Gastroesophageal sphincter (tissue), 4 donors: ENCODE measurements around the gene LCP2. TPM values are rescaled to one million over a fixed set of nuclear protein-coding genes. Genes with fewer than 3 reads are reported as not detected.

ENCODE experiments used
- ATAC-seq: fragments of 150-250 bp; one replicate; pipeline ENCODE4 v1.9.1; 2016; ENCODE audit warnings: mild to moderate bottlenecking, moderate library complexity
- H3K27ac ChIP-seq, 4 donors: fragments of 200-600 bp; sonication (generic) in 3 of 4; 1 replicate in 3 of 4; 2 replicates in 1 of 4; pipeline ENCODE4 v1.5.1; 2016 to 2019
- H3K27me3 ChIP-seq: fragments of 200-600 bp; sonication (generic); one replicate; pipeline ENCODE4 v1.5.1; 2019
- H3K36me3 ChIP-seq, 2 donors: fragments of 200-600 bp; sonication (generic); one replicate each; pipeline ENCODE4 v1.5.1; 2019; ENCODE audit warnings: control low read depth in 1 of 2
- H3K4me1 ChIP-seq, 3 donors: fragments of 200-600 bp; sonication (generic); 1 replicate in 2 of 3; 2 replicates in 1 of 3; pipeline ENCODE4 v1.5.1; 2016 to 2019; ENCODE audit warnings: control low read depth in 2 of 3
- H3K4me3 ChIP-seq, 2 donors: fragments of 200-600 bp; sonication (generic); one replicate each; pipeline ENCODE4 v1.5.1; 2019; ENCODE audit warnings: mild to moderate bottlenecking in 1 of 2, moderate library complexity in 1 of 2
- H3K9me3 ChIP-seq, 3 donors: fragments of 200-600 bp; sonication (generic); one replicate each; pipeline ENCODE4 v1.5.1; 2017 to 2019; ENCODE audit warnings: control low read depth in 2 of 3
- CTCF ChIP-seq, 4 experiments: fragments of 200-600 bp in 2 of 4; fragments of 450-650 bp in 2 of 4; sonication (generic) in 1 of 4; IDR thresholded peaks; one replicate each; pipeline ENCODE4 v1.5.1; 2017 to 2019; ENCODE audit warnings: antibody characterized with exemption in 4 of 4, mild to moderate bottlenecking in 2 of 4, moderate library complexity in 2 of 4
- EP300 ChIP-seq: sonication (generic); formaldehyde crosslinking; IDR thresholded peaks from one replicate; pipeline ENCODE4 v1.6.1; 2017; ENCODE audit warnings: antibody characterized with exemption, mild to moderate bottlenecking
- POLR2A ChIP-seq, 2 donors: fragments of 450-650 bp; IDR thresholded peaks; one replicate each; pipeline ENCODE4 v1.6.1; 2017; ENCODE audit warnings: antibody characterized with exemption in 2 of 2, mild to moderate bottlenecking in 2 of 2, moderate library complexity in 1 of 2
- POLR2AphosphoS5 ChIP-seq: sonication (generic); formaldehyde crosslinking; IDR thresholded peaks from one replicate; pipeline ENCODE4 v1.6.1; 2017; ENCODE audit warnings: antibody characterized with exemption
- WGBS, 2 donors: methylation state at CpG; one replicate each; pipeline ENCODE4 v1.1.5; 2018; ENCODE audit warnings: low coverage in 1 of 2; 5-methylcytosine and 5-hydroxymethylcytosine counted together
- total RNA-seq, 4 donors: library from RNA; depleted of rRNA; stranded (reverse); fragments of >200 nt; gene quantifications; one replicate each; pipeline ENCODE4 v1.1.0, GENCODE V29; 2016

LCP2 gene
- total RNA-seq, 4 donors from 2014 or later, result 5.5 to 17.0 (median 8.3) TPM

GRCh38 chr5:170254056-170254455, 43.5 kb downstream of the LCP2 start:
- ATAC-seq, result no peak
- peaks cover 13 to 39% (median 14%) of the 10 kb centered on the region in 3 donors for H3K4me1 ChIP-seq
- H3K9me3 ChIP-seq, result no peaks in the 10 kb centered on the region
- no peak overlapping the region for H3K4me3 ChIP-seq
- H3K36me3 ChIP-seq, result no peaks in the 10 kb centered on the region
- no peaks in the 10 kb centered on the region for H3K27me3 ChIP-seq
- TF ChIP-seq CTCF (IDR thresholded peaks at IDR 0.05) (no peak), EP300 (no peak), POLR2AphosphoS5 (no peak), POLR2A (IDR thresholded peaks at IDR 0.05) (no peak)
- WGBS, 2 donors, result 74 to 84% methylated on average over 5 to 8 of the region's 8 CpGs
- peak overlapping the region in 2 of 4 donors; percentile 48 to 66 for H3K27ac ChIP-seq

GRCh38 chr5:170252720-170253350, 44.7 kb downstream of the LCP2 start:
- H3K4me1 ChIP-seq, result peaks cover 13 to 39% (median 14%) of the 10 kb centered on the region in 3 donors
- ATAC-seq, result no peak
- TF ChIP-seq EP300 (no peak), CTCF (IDR thresholded peaks at IDR 0.05) (no peak), POLR2A (IDR thresholded peaks at IDR 0.05) (no peak), POLR2AphosphoS5 (no peak)
- peak overlapping the region in 3 of 4 donors; percentile 36 to 66 (median 48) for H3K27ac ChIP-seq
- no peaks in the 10 kb centered on the region for H3K9me3 ChIP-seq
- H3K4me3 ChIP-seq, result no peak overlapping the region
- WGBS, 2 donors, result 53 to 66% methylated on average over 8 to 9 of the region's 9 CpGs
- no peaks in the 10 kb centered on the region for H3K36me3 ChIP-seq
- H3K27me3 ChIP-seq, result no peaks in the 10 kb centered on the region

- no peak for TF ChIP-seq CTCF (IDR thresholded peaks at IDR 0.05)
- no peak for TF ChIP-seq POLR2AphosphoS5
- no peak for TF ChIP-seq EP300
- TF ChIP-seq POLR2A (IDR thresholded peaks at IDR 0.05), result no peak
- Histone ChIP-seq H3K27me3 (no peaks in the 10 kb centered on the region), H3K4me3 (no peak overlapping the region), H3K4me1 (peaks cover 13 to 41% (median 14%) of the 10 kb centered on the region in 3 donors), H3K36me3 (no peaks in the 10 kb centered on the region), H3K27ac (peak overlapping the region in 2 of 4 donors; percentile 12 to 48), H3K9me3 (no peaks in the 10 kb centered on the region)
- ATAC-seq, result no peak
- 66 to 75% methylated on average over 2 to 3 of the region's 3 CpGs for WGBS, 2 donors
Measured at GRCh38 chr5:170252109-170252508, 45.5 kb downstream of the LCP2 start.

- H3K36me3 ChIP-seq, result no peaks in the 10 kb centered on the region
- no peaks in the 10 kb centered on the region for H3K27me3 ChIP-seq
- TF ChIP-seq CTCF (IDR thresholded peaks at IDR 0.05) (no peak), POLR2AphosphoS5 (no peak), POLR2A (IDR thresholded peaks at IDR 0.05) (no peak), EP300 (no peak)
- H3K4me3 ChIP-seq, result no peak overlapping the region
- H3K9me3 ChIP-seq, result no peaks in the 10 kb centered on the region
- no peak for ATAC-seq
- H3K27ac ChIP-seq, result peak overlapping the region in 2 of 4 donors; percentile 12 to 48
- peaks cover 13 to 46% (median 14%) of the 10 kb centered on the region in 3 donors for H3K4me1 ChIP-seq
- WGBS, 2 donors, result 45 to 90% methylated on average over 2 of the region's 2 CpGs
Measured at GRCh38 chr5:170251462-170251861, 46.1 kb downstream of the LCP2 start.

GRCh38 chr5:170250810-170251317, 46.7 kb downstream of the LCP2 start:
- ATAC-seq, result no peak
- WGBS, 2 donors, result 66 to 72% methylated on average over 3 of the region's 3 CpGs

More at GRCh38 chr5:170250810-170251317, 46.7 kb downstream of the LCP2 start:
- no peaks in the 10 kb centered on the region for H3K9me3 ChIP-seq
- no peak overlapping the region for H3K4me3 ChIP-seq
- peaks cover 13 to 46% (median 14%) of the 10 kb centered on the region in 3 donors for H3K4me1 ChIP-seq
- H3K27me3 ChIP-seq, result no peaks in the 10 kb centered on the region
- TF ChIP-seq POLR2A (IDR thresholded peaks at IDR 0.05) (no peak), POLR2AphosphoS5 (no peak), CTCF (IDR thresholded peaks at IDR 0.05) (no peak), EP300 (no peak)
- H3K27ac ChIP-seq, result peak overlapping the region in 1 of 4 donors; percentile 48
- no peaks in the 10 kb centered on the region for H3K36me3 ChIP-seq
